ENCODE data around the gene APOL1.

The APOL1 gene

DNA sequence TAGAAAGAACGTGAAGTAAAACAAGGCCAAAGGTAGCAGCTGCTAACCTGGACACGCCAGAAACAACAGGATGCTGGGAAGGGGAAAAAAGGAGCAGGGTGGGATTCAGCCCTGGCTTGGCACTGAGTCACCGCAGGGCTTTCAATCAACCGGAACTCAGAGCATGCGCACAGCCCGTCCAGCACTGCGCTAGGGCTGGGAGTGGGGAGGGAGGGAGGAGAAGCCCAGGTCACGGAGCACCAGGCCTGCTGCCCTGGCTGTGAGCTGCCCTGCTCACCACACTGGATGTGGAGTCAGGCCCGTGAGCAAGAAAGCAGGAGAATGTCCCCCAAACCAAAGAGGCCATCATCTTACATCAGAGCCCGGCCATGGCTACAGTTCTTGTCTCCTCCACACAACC, 51.5 kb downstream of the APOL1 start:
- H3K27me3 ChIP-seq (ENCODE audit: insufficient read depth, low read length) = no peaks in the 10 kb centered on the region
- TF ChIP-seq, protein P1, sequence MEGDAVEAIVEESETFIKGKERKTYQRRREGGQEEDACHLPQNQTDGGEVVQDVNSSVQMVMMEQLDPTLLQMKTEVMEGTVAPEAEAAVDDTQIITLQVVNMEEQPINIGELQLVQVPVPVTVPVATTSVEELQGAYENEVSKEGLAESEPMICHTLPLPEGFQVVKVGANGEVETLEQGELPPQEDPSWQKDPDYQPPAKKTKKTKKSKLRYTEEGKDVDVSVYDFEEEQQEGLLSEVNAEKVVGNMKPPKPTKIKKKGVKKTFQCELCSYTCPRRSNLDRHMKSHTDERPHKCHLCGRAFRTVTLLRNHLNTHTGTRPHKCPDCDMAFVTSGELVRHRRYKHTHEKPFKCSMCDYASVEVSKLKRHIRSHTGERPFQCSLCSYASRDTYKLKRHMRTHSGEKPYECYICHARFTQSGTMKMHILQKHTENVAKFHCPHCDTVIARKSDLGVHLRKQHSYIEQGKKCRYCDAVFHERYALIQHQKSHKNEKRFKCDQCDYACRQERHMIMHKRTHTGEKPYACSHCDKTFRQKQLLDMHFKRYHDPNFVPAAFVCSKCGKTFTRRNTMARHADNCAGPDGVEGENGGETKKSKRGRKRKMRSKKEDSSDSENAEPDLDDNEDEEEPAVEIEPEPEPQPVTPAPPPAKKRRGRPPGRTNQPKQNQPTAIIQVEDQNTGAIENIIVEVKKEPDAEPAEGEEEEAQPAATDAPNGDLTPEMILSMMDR (IDR thresholded peaks at IDR 0.05; ENCODE audit: low read length) = no peak
- TF ChIP-seq EZH2 (IDR thresholded peaks at IDR 0.05; ENCODE audit: borderline replicate concordance, low read length) = no peak
- H3F3A ChIP-seq (ENCODE audit: insufficient read depth, low read length) = no peaks in the 10 kb centered on the region
- H4K20me1 ChIP-seq (ENCODE audit: insufficient read depth, low read length) = no peaks in the 10 kb centered on the region
- H2AFZ ChIP-seq (ENCODE audit: low read length) = no peak overlapping the region
- no peak overlapping the region for H3K4me3 ChIP-seq (ENCODE audit: low read depth, low read length, poor library complexity, severe bottlenecking)
- no peaks in the 10 kb centered on the region for H3K79me2 ChIP-seq (ENCODE audit: insufficient read depth, low read length)
- H3K4me2 ChIP-seq (ENCODE audit: low read length) = no peak overlapping the region
- no peak overlapping the region for H3K27ac ChIP-seq (ENCODE audit: low read depth, low read length, poor library complexity, severe bottlenecking)
- no peaks in the 10 kb centered on the region for H3K9me2 ChIP-seq (ENCODE audit: low read depth, low read length)
- H3K36me3 ChIP-seq (ENCODE audit: insufficient read depth, low read length) = peaks cover 99% of the 10 kb centered on the region
- peaks cover 6% of the 10 kb centered on the region for H3K4me1 ChIP-seq (ENCODE audit: insufficient read depth, low read length, severe bottlenecking)
- no peaks in the 10 kb centered on the region for H3K9me3 ChIP-seq (ENCODE audit: low read length)
- H3K9ac ChIP-seq (ENCODE audit: low read length) = no peak overlapping the region

- Histone ChIP-seq H3F3A (ENCODE audit: insufficient read depth, low read length) (no peaks in the 10 kb centered on the region), H3K9me3 (ENCODE audit: low read length) (no peaks in the 10 kb centered on the region), H4K20me1 (ENCODE audit: insufficient read depth, low read length) (no peaks in the 10 kb centered on the region), H3K9ac (ENCODE audit: low read length) (no peak overlapping the region), H3K4me3 (ENCODE audit: low read depth, low read length, poor library complexity, severe bottlenecking) (no peak overlapping the region), H3K9me2 (ENCODE audit: low read depth, low read length) (no peaks in the 10 kb centered on the region), H3K27me3 (ENCODE audit: insufficient read depth, low read length) (no peaks in the 10 kb centered on the region), H2AFZ (ENCODE audit: low read length) (no peak overlapping the region), H3K27ac (ENCODE audit: low read depth, low read length, poor library complexity, severe bottlenecking) (no peak overlapping the region), H3K79me2 (ENCODE audit: insufficient read depth, low read length) (no peaks in the 10 kb centered on the region), H3K4me2 (ENCODE audit: low read length) (no peak overlapping the region), H3K4me1 (ENCODE audit: insufficient read depth, low read length, severe bottlenecking) (peaks cover 6% of the 10 kb centered on the region), H3K36me3 (ENCODE audit: insufficient read depth, low read length) (peaks cover 98% of the 10 kb centered on the region)
- TF ChIP-seq, protein P1 (IDR thresholded peaks at IDR 0.05; ENCODE audit: low read length) = no peak
- TF ChIP-seq EZH2 (IDR thresholded peaks at IDR 0.05; ENCODE audit: borderline replicate concordance, low read length) = no peak
Observed at GRCh38 chr22:36305813-36306212, 52.9 kb downstream of the APOL1 start.

DNA sequence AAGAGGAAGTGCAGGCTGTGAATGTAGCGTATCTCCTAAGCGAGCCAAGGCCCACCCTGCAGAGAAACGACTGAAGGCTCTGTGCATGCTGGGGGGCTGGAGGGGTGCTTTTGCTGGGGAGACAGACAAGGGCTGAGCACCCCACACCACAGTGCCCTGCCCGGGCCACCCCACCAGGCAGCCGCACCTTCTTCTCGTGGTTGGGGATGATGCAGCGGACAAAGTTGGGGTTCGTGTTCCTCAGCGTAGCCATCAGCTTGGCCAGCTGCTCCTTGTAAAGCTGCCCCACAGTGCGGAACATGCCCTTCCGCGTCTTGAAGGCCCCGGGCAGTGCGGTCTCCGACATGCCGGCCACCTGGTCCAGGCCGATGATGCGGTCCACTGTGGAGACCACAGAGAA, 53.3 kb downstream of the APOL1 start:
- no peaks in the 10 kb centered on the region for H3K79me2 ChIP-seq (ENCODE audit: insufficient read depth, low read length)
- no peaks in the 10 kb centered on the region for H3K9me3 ChIP-seq (ENCODE audit: low read length)
- H2AFZ ChIP-seq (ENCODE audit: low read length) = no peak overlapping the region
- no peak overlapping the region for H3K4me3 ChIP-seq (ENCODE audit: low read depth, low read length, poor library complexity, severe bottlenecking)
- H3K9ac ChIP-seq (ENCODE audit: low read length) = no peak overlapping the region
- peaks cover 98% of the 10 kb centered on the region for H3K36me3 ChIP-seq (ENCODE audit: insufficient read depth, low read length)
- no peak overlapping the region for H3K4me2 ChIP-seq (ENCODE audit: low read length)
- TF ChIP-seq, protein P1 (IDR thresholded peaks at IDR 0.05; ENCODE audit: low read length) = no peak
- TF ChIP-seq EZH2 (IDR thresholded peaks at IDR 0.05; ENCODE audit: borderline replicate concordance, low read length) = no peak
- no peaks in the 10 kb centered on the region for H3K27me3 ChIP-seq (ENCODE audit: insufficient read depth, low read length)
- no peaks in the 10 kb centered on the region for H3F3A ChIP-seq (ENCODE audit: insufficient read depth, low read length)
- no peak overlapping the region for H3K27ac ChIP-seq (ENCODE audit: low read depth, low read length, poor library complexity, severe bottlenecking)
- H3K9me2 ChIP-seq (ENCODE audit: low read depth, low read length) = no peaks in the 10 kb centered on the region
- H4K20me1 ChIP-seq (ENCODE audit: insufficient read depth, low read length) = no peaks in the 10 kb centered on the region
- H3K4me1 ChIP-seq (ENCODE audit: insufficient read depth, low read length, severe bottlenecking) = peaks cover 6% of the 10 kb centered on the region
